ENCODE data around the gene EEF1A2.

EEF1A2 gene

DNA sequence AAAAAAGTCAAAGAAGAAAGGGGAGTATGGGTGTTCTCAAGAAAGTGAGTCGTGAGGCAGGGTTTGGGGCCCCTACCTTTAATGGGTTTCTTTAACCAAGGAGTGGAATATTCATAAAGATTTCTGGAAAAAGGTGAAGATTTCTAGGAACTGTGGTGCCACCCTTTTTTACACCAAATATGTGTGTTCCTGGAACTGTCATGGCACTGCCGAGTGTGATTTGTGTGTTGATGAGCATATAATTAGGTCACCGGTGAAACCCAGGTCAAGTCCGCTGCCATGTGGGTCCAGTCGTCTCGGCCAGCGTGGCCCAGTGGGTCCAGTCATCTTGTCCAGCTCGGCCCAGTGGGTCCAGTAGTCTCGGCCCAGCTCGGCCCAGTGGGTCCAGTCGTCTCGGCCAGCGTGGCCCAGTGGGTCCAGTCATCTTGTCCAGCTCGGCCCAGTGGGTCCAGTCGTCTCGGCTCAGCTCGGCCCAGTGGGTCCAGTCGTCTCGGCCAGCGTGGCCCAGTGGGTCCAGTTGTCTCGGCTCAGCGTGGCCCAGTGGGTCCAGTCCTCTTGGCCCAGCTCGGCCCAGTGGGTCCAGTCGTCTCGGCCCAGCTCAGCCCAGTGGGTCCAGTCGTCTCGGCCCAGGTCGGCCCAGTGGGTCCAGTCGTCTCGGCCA, 8.3 kb upstream of the EEF1A2 start:
- ATAC-seq = no peak
- no peak for TF ChIP-seq ZC3H10 (CRISPR knock-in tag; IDR thresholded peaks at IDR 0.05)
- TF ChIP-seq, protein P1, sequence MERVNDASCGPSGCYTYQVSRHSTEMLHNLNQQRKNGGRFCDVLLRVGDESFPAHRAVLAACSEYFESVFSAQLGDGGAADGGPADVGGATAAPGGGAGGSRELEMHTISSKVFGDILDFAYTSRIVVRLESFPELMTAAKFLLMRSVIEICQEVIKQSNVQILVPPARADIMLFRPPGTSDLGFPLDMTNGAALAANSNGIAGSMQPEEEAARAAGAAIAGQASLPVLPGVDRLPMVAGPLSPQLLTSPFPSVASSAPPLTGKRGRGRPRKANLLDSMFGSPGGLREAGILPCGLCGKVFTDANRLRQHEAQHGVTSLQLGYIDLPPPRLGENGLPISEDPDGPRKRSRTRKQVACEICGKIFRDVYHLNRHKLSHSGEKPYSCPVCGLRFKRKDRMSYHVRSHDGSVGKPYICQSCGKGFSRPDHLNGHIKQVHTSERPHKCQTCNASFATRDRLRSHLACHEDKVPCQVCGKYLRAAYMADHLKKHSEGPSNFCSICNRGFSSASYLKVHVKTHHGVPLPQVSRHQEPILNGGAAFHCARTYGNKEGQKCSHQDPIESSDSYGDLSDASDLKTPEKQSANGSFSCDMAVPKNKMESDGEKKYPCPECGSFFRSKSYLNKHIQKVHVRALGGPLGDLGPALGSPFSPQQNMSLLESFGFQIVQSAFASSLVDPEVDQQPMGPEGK (CRISPR knock-in tag; IDR thresholded peaks at IDR 0.05; ENCODE audit: borderline replicate concordance) = no peak
- TF ChIP-seq ZFP30 (CRISPR knock-in tag; IDR thresholded peaks at IDR 0.05) = no peak
- no peak for TF ChIP-seq ZNF565 (CRISPR knock-in tag; conservative IDR thresholded peaks at IDR 0.05; ENCODE audit: low read depth)
- TF ChIP-seq, protein P2, sequence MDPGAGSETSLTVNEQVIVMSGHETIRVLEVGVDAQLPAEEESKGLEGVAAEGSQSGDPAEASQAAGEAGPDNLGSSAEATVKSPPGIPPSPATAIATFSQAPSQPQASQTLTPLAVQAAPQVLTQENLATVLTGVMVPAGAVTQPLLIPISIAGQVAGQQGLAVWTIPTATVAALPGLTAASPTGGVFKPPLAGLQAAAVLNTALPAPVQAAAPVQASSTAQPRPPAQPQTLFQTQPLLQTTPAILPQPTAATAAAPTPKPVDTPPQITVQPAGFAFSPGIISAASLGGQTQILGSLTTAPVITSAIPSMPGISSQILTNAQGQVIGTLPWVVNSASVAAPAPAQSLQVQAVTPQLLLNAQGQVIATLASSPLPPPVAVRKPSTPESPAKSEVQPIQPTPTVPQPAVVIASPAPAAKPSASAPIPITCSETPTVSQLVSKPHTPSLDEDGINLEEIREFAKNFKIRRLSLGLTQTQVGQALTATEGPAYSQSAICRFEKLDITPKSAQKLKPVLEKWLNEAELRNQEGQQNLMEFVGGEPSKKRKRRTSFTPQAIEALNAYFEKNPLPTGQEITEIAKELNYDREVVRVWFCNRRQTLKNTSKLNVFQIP (CRISPR knock-in tag; IDR thresholded peaks at IDR 0.05; ENCODE audit: borderline replicate concordance, low read depth) = no peak
- no peak for TF ChIP-seq ZNF8 (CRISPR knock-in tag; IDR thresholded peaks at IDR 0.05)

DNA sequence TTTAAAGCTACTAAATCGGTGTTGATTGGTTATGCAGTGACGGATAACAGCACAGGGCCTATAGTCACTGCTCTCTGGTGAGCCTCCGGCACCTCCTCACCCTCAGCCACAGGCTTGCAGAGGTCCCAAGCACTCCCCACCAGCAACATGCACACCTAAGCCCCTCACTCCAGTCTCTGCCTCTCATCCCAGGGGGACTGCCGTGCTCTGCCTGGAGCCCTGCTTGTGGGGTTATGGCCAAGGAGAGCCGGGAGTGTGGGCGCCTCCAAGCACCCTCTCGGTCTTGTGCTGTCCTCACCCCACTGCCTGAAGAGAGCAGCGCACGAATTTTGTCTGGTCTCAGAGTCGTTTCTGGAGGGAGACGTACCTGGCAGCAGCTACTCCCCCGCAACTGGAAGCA, 6.8 kb upstream of the EEF1A2 start:
- TF ChIP-seq ZNF8 (CRISPR knock-in tag; IDR thresholded peaks at IDR 0.05) (no peak), PPARA (CRISPR knock-in tag; IDR thresholded peaks at IDR 0.05; ENCODE audit: borderline replicate concordance) (no peak), TCF4 (CRISPR knock-in tag; IDR thresholded peaks at IDR 0.05; ENCODE audit: borderline replicate concordance) (no peak), RARB (CRISPR knock-in tag; IDR thresholded peaks at IDR 0.05) (no peak), ISL1 (CRISPR knock-in tag; IDR thresholded peaks at IDR 0.05) (no peak), CSDC2 (CRISPR knock-in tag; IDR thresholded peaks at IDR 0.05) (no peak), TOX (CRISPR knock-in tag; IDR thresholded peaks at IDR 0.05; ENCODE audit: borderline replicate concordance) (no peak), ZFP3 (CRISPR knock-in tag; IDR thresholded peaks at IDR 0.05) (no peak), ARNTL (CRISPR knock-in tag; IDR thresholded peaks at IDR 0.05; ENCODE audit: borderline replicate concordance, low read depth) (no peak), ESRRG (CRISPR knock-in tag; IDR thresholded peaks at IDR 0.05) (no peak), ZNF565 (CRISPR knock-in tag; conservative IDR thresholded peaks at IDR 0.05; ENCODE audit: low read depth) (no peak)
- TF ChIP-seq, protein P1 (CRISPR knock-in tag; IDR thresholded peaks at IDR 0.05; ENCODE audit: borderline replicate concordance) = no peak
- TF ChIP-seq, protein P3, sequence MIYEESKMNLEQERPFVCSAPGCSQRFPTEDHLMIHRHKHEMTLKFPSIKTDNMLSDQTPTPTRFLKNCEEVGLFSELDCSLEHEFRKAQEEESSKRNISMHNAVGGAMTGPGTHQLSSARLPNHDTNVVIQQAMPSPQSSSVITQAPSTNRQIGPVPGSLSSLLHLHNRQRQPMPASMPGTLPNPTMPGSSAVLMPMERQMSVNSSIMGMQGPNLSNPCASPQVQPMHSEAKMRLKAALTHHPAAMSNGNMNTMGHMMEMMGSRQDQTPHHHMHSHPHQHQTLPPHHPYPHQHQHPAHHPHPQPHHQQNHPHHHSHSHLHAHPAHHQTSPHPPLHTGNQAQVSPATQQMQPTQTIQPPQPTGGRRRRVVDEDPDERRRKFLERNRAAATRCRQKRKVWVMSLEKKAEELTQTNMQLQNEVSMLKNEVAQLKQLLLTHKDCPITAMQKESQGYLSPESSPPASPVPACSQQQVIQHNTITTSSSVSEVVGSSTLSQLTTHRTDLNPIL (CRISPR knock-in tag; IDR thresholded peaks at IDR 0.05; ENCODE audit: low read depth) = no peak
- TF ChIP-seq, protein P4, sequence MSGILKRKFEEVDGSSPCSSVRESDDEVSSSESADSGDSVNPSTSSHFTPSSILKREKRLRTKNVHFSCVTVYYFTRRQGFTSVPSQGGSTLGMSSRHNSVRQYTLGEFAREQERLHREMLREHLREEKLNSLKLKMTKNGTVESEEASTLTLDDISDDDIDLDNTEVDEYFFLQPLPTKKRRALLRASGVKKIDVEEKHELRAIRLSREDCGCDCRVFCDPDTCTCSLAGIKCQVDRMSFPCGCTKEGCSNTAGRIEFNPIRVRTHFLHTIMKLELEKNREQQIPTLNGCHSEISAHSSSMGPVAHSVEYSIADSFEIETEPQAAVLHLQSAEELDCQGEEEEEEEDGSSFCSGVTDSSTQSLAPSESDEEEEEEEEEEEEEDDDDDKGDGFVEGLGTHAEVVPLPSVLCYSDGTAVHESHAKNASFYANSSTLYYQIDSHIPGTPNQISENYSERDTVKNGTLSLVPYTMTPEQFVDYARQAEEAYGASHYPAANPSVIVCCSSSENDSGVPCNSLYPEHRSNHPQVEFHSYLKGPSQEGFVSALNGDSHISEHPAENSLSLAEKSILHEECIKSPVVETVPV (CRISPR knock-in tag; IDR thresholded peaks at IDR 0.05) = no peak
- TF ChIP-seq, protein P5, sequence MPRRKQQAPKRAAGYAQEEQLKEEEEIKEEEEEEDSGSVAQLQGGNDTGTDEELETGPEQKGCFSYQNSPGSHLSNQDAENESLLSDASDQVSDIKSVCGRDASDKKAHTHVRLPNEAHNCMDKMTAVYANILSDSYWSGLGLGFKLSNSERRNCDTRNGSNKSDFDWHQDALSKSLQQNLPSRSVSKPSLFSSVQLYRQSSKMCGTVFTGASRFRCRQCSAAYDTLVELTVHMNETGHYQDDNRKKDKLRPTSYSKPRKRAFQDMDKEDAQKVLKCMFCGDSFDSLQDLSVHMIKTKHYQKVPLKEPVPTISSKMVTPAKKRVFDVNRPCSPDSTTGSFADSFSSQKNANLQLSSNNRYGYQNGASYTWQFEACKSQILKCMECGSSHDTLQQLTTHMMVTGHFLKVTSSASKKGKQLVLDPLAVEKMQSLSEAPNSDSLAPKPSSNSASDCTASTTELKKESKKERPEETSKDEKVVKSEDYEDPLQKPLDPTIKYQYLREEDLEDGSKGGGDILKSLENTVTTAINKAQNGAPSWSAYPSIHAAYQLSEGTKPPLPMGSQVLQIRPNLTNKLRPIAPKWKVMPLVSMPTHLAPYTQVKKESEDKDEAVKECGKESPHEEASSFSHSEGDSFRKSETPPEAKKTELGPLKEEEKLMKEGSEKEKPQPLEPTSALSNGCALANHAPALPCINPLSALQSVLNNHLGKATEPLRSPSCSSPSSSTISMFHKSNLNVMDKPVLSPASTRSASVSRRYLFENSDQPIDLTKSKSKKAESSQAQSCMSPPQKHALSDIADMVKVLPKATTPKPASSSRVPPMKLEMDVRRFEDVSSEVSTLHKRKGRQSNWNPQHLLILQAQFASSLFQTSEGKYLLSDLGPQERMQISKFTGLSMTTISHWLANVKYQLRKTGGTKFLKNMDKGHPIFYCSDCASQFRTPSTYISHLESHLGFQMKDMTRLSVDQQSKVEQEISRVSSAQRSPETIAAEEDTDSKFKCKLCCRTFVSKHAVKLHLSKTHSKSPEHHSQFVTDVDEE (CRISPR knock-in tag; IDR thresholded peaks at IDR 0.05) = no peak
- no peak for ATAC-seq

DNA sequence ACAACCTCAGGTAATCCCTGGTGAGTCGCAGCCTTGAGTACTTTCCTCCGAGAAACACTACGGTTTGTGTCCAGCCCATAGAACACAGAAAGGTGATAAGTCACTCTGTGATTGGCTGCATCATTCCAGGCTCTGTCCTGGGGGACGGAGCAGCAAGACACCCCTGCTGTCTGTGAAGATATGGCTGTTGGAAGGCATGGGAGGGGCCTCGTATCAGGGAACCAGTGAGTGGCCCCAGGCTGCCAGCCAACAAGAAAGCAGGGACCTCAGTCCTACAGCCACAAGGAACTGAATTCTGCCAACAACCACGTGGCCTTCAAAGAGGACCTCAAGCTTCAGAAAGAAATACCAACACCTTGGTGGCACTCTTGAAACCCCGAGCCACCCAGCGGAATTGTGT, 6.4 kb upstream of the EEF1A2 start:
- TF ChIP-seq BACH2 (CRISPR knock-in tag; IDR thresholded peaks at IDR 0.05; ENCODE audit: borderline replicate concordance) = no peak
- TF ChIP-seq TCF4 (CRISPR knock-in tag; IDR thresholded peaks at IDR 0.05; ENCODE audit: borderline replicate concordance) = no peak
- TF ChIP-seq, protein P5 (CRISPR knock-in tag; IDR thresholded peaks at IDR 0.05) = no peak
- no peak for TF ChIP-seq TOX (CRISPR knock-in tag; IDR thresholded peaks at IDR 0.05; ENCODE audit: borderline replicate concordance)
- TF ChIP-seq, protein P1 (CRISPR knock-in tag; IDR thresholded peaks at IDR 0.05; ENCODE audit: borderline replicate concordance) = no peak
- no peak for TF ChIP-seq GLIS3 (CRISPR knock-in tag; IDR thresholded peaks at IDR 0.05)
- no peak for TF ChIP-seq ZC3H10 (CRISPR knock-in tag; IDR thresholded peaks at IDR 0.05)
- no peak for TF ChIP-seq ZNF70 (CRISPR knock-in tag; IDR thresholded peaks at IDR 0.05)
- no peak for TF ChIP-seq CSDC2 (CRISPR knock-in tag; IDR thresholded peaks at IDR 0.05)
- ATAC-seq = no peak

Data from SK-N-SH treated with all-trans-retinoic acid at 6 μM for 48 hours (cell line).